Spleen (tissue), 7 donors: ENCODE results near the gene TMEM61.

ENCODE experiments used
- POLR2A ChIP-seq, 3 donors: fragments of 450-650 bp; IDR thresholded peaks; one replicate each; pipeline ENCODE4 v1.5.1; 2017; ENCODE audit warnings: antibody characterized with exemption in 3 of 3, mild to moderate bottlenecking in 1 of 3
- TF ChIP-seq, protein P1 (sequence below), 11 experiments: fragments of 200-600 bp in 7 of 11; fragments of 450-650 bp in 4 of 11; sonication (generic) in 4 of 11; IDR thresholded peaks in 8 of 11; conservative IDR thresholded peaks in 3 of 11; 1 replicate in 7 of 11; 2 replicates in 4 of 11; pipeline versions ENCODE4 v1.4.0 to v1.8.0; 2016 to 2021; ENCODE audit warnings: antibody characterized with exemption in 11 of 11, inconsistent platforms in 4 of 11, mild to moderate bottlenecking in 1 of 11
- donor health status: DM: no; HTN: no; CAD: no; lungs with moderate emphysema.
- donor health status: DM: no; HTN: no; CAD: no.
- donor health status: DM: no; HTN: no; CAD: no.

GRCh38 chr1:54982739-54983138, 2.3 kb downstream of the TMEM61 start:
- TF ChIP-seq, protein P1, sequence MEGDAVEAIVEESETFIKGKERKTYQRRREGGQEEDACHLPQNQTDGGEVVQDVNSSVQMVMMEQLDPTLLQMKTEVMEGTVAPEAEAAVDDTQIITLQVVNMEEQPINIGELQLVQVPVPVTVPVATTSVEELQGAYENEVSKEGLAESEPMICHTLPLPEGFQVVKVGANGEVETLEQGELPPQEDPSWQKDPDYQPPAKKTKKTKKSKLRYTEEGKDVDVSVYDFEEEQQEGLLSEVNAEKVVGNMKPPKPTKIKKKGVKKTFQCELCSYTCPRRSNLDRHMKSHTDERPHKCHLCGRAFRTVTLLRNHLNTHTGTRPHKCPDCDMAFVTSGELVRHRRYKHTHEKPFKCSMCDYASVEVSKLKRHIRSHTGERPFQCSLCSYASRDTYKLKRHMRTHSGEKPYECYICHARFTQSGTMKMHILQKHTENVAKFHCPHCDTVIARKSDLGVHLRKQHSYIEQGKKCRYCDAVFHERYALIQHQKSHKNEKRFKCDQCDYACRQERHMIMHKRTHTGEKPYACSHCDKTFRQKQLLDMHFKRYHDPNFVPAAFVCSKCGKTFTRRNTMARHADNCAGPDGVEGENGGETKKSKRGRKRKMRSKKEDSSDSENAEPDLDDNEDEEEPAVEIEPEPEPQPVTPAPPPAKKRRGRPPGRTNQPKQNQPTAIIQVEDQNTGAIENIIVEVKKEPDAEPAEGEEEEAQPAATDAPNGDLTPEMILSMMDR (IDR thresholded peaks at IDR 0.05 in 8 of 11, conservative IDR thresholded peaks at IDR 0.05 in 3 of 11): no peak
- no peak for TF ChIP-seq POLR2A (IDR thresholded peaks at IDR 0.05)
